Measurements from ENCODE around the gene TAS2R3. TPM values are rescaled to one million over a fixed set of nuclear protein-coding genes. Genes with fewer than 3 reads are reported as not detected.

TAS2R3 gene
- total and polyA plus RNA-seq, 9 of the 15 experiments (the other 6 are each of a cell fraction or from before 2014, with no cell fraction given): 0.37 to 1.9 (median 1.2) TPM; not detected in 2

- no peak overlapping the region for H2AFZ ChIP-seq (ENCODE audit: low read depth, low read length)
- 97% methylated on average over 6 of the region's 6 CpGs for WGBS (ENCODE audit: insufficient coverage, low coverage, missing lambda C conversion rate)
- in situ Hi-C loops (cut with MboI) (no loop called here), intact Hi-C loops (cut with micrococcal nuclease) (loop anchor here (10.0 kb wide), 1 partner anchor 220 kb away; the partner anchor contains the start of gene TAS2R38)
- FAIRE-seq (no peak), ATAC-seq (peak; percentile 88), DNase-seq (ENCODE audit: extremely low read depth in 1 of 4, low spot score in 3 of 4) (peak; percentile 55 to 71 (median 62))
- CTCF ChIA-PET (ENCODE audit: low intra/inter-chr PET ratio): no interaction called here
- no peak overlapping the region for H3K4me3 ChIP-seq
- no TSS peak for BruUV-seq (replicated peaks)
- no peaks in the 10 kb centered on the region for H3K79me2 ChIP-seq (ENCODE audit: control insufficient read depth, insufficient read depth, low read length)
- H3K9me1 ChIP-seq (ENCODE audit: control insufficient read depth, insufficient read depth, low read length): no peaks in the 10 kb centered on the region
- H3K9ac ChIP-seq (ENCODE audit: insufficient read depth in 1 of 2, low read depth in 2 of 2, low read length in 2 of 2): no peak overlapping the region
- no peaks in the 10 kb centered on the region for H3K4me1 ChIP-seq (replicated peaks in 1 of 2; ENCODE audit: control insufficient read depth in 2 of 2, insufficient read depth in 2 of 2, low read length in 2 of 2)
- H3K27ac ChIP-seq (ENCODE audit: extremely low read depth, low read depth, low read length): no peak overlapping the region
- H3K36me3 ChIP-seq (ENCODE audit: control insufficient read depth, insufficient read depth, low read length): peaks cover 93% of the 10 kb centered on the region
- peaks cover 18% of the 10 kb centered on the region for H3K9me3 ChIP-seq (replicated peaks; ENCODE audit: control insufficient read depth, insufficient read depth, low read depth, low read length)
- no peak overlapping the region for H3K4me2 ChIP-seq (ENCODE audit: insufficient read depth, low read length)
- POLR2A ChIA-PET: no interaction called here
- H3K27me3 ChIP-seq (ENCODE audit: control insufficient read depth in 2 of 2, insufficient read depth in 2 of 2, low read length in 2 of 2): no peaks in the 10 kb centered on the region
- H4K20me1 ChIP-seq (replicated peaks; ENCODE audit: control insufficient read depth, insufficient read depth, low read length): no peaks in the 10 kb centered on the region
- TF ChIP-seq HEY1 (CRISPR knock-in tag; IDR thresholded peaks at IDR 0.05; ENCODE audit: borderline replicate concordance) (no peak), ZBTB33 (CRISPR knock-in tag; IDR thresholded peaks at IDR 0.05) (peak; percentile 93), TCF7L2 (IDR thresholded peaks at IDR 0.05; ENCODE audit: low read depth, low read length) (no peak), SMC3 (conservative IDR thresholded peaks at IDR 0.05; ENCODE audit: insufficient read depth, low read depth, low read length) (0 out of 2 replicates have a peak, but pooled peaks have one; percentile 35), TARDBP (IDR thresholded peaks at IDR 0.05) (no peak), CBX3 (IDR thresholded peaks at IDR 0.05; ENCODE audit: borderline replicate concordance in 1 of 2, low read length in 2 of 2) (0 out of 3 replicates have a peak, but pooled peaks of 1 of the 2 experiments have one; percentile 22), TCF15 (CRISPR knock-in tag; IDR thresholded peaks at IDR 0.05) (no peak), RAD21 (CRISPR knock-in tag; conservative IDR thresholded peaks at IDR 0.05 in 1 of 2, IDR thresholded peaks at IDR 0.05 in 1 of 2) (peak in 1 of 2 experiments; percentile 37; a peak in 1 of 4 replicates), TAF1 (IDR thresholded peaks at IDR 0.05; ENCODE audit: control insufficient read depth, extremely low read depth, insufficient read depth, low read length, severe bottlenecking) (no peak), HDAC1 (IDR thresholded peaks at IDR 0.05) (no peak), CTCF (IDR thresholded peaks at IDR 0.05 in 2 of 3, conservative IDR thresholded peaks at IDR 0.05 in 1 of 3; ENCODE audit: insufficient read depth in 2 of 3, low read depth in 1 of 3, low read length in 3 of 3) (peak; percentile 73 to 90 (median 77)), FOXO4 (CRISPR knock-in tag; IDR thresholded peaks at IDR 0.05) (no peak), BDP1 (IDR thresholded peaks at IDR 0.05; ENCODE audit: insufficient read depth, insufficient read length) (no peak), STAT5A (IDR thresholded peaks at IDR 0.05; ENCODE audit: borderline replicate concordance, low read length) (no peak), ELF4 (CRISPR knock-in tag; IDR thresholded peaks at IDR 0.05) (no peak), U2AF2 (optimal IDR thresholded peaks at IDR 0.05; ENCODE audit: low read depth, low read length) (no peak)
Observed at GRCh38 chr7:141754939-141755338, 9.0 kb upstream of the TAS2R3 start.
